ENCODE measurements around the gene SNRPN. TPM values are rescaled to one million over a fixed set of nuclear protein-coding genes. Genes with fewer than 3 reads are reported as not detected.

The SNRPN gene
- total RNA-seq (2022; extraction: Qiagen RNA extraction; ENCODE audit: low read depth) = 93.1 to 110 TPM (median 100 TPM) in 5 replicates

GRCh38 chr15:24954783-24955530 is at the start of gene SNRPN, which contains the start of gene SNURF:
TSS of gene SNRPN (plus strand) at chr15:24954987. CDS start at chr15:24974454, 19,467 bp downstream.
TSS of gene SNURF (plus strand) at chr15:24954987. CDS start at chr15:24955049, 62 bp downstream.

Other genes with a start within 250 kb of the SNRPN start
- gene SNURF, start within 50 bp of the SNRPN start, total RNA-seq (2022; extraction: Qiagen RNA extraction; ENCODE audit: low read depth) = 7.1 to 15.1 TPM (median 8.0 TPM) in 5 replicates

Measured in A549 treated with DMSO at 1 μM for 4 hours (cell line).